Measurements from ENCODE around the gene SLC41A2.

Gene SLC41A2

GRCh38 chr12:104929977-104930376 lies 28.1 kb downstream of the SLC41A2 start:
- no peak for DNase-seq

- no peak for DNase-seq
Observed at GRCh38 chr12:104929368-104929767, 28.7 kb downstream of the SLC41A2 start.

- no peak for DNase-seq
Observed at GRCh38 chr12:104928036-104928745, 29.9 kb downstream of the SLC41A2 start.

GRCh38 chr12:104925501-104925900 lies 32.6 kb downstream of the SLC41A2 start:
- no peak for DNase-seq

- no peak for DNase-seq
Observed at GRCh38 chr12:104921340-104921739, 36.8 kb downstream of the SLC41A2 start.

GRCh38 chr12:104911942-104912341 lies 46.1 kb downstream of the SLC41A2 start:
- no peak for DNase-seq

GRCh38 chr12:104910196-104910840 lies 47.8 kb downstream of the SLC41A2 start:
- DNase-seq = no peak

GRCh38 chr12:104909761-104910160 lies 48.3 kb downstream of the SLC41A2 start:
- DNase-seq = no peak
